GM10266 (cell line): ENCODE measurements around the gene VWA8.
"Not testable (repeated sequence)": the region's sequence is repeated elsewhere in the genome, so short reads cannot be mapped to it uniquely, and the experiment has no call there.

Experiments
- DNase-seq: peaks from one replicate; pipeline ENCODE4 v3.0.0; 2012; ENCODE audit errors: extremely low spot score
- CTCF ChIP-seq: IDR thresholded peaks from 2 replicates; pipeline ENCODE4 v1.5.1; 2012; ENCODE audit warnings: mild to moderate bottlenecking, low read depth; ENCODE audit not compliant: control insufficient read depth, insufficient read depth; ENCODE audit errors: missing control alignments

VWA8 gene

GRCh38 chr13:41930154-41930553 is 30.8 kb downstream of the VWA8 start:
- DNase-seq = no peak
- TF ChIP-seq CTCF = no peak

- TF ChIP-seq CTCF = no peak
- no peak for DNase-seq
Measured at GRCh38 chr13:41928323-41928722, 32.6 kb downstream of the VWA8 start.

GRCh38 chr13:41925014-41925413 is 35.9 kb downstream of the VWA8 start:
- DNase-seq = no peak
- TF ChIP-seq CTCF = no peak

GRCh38 chr13:41922894-41923293 is 38.0 kb downstream of the VWA8 start:
- not testable (repeated sequence) for DNase-seq

- no peak for TF ChIP-seq CTCF
- no peak for DNase-seq
Measured at GRCh38 chr13:41919741-41920487, 41.0 kb downstream of the VWA8 start.

GRCh38 chr13:41919031-41919740 is 41.7 kb downstream of the VWA8 start:
- no peak for TF ChIP-seq CTCF
- no peak for DNase-seq

- no peak for TF ChIP-seq CTCF
- no peak for DNase-seq
Measured at GRCh38 chr13:41917641-41918040, 43.3 kb downstream of the VWA8 start.
